ENCODE results near the gene KIF3B.
A peak's percentile ranks its signal among the peaks of the same experiment; 100 is the strongest.
"Not testable (repeated sequence)": the region's sequence is repeated elsewhere in the genome, so short reads cannot be mapped to it uniquely, and the experiment has no call there.

Gene KIF3B

GRCh38 chr20:32357869-32358631 is 80.6 kb downstream of the KIF3B start, which contains the start of gene ASXL1:
Gene ASXL1, plus strand, starts transcription at chr20:32358331. Its CDS starts 445 bp downstream, at chr20:32358776.
- DNase-seq: peak; percentile 92

DNA sequence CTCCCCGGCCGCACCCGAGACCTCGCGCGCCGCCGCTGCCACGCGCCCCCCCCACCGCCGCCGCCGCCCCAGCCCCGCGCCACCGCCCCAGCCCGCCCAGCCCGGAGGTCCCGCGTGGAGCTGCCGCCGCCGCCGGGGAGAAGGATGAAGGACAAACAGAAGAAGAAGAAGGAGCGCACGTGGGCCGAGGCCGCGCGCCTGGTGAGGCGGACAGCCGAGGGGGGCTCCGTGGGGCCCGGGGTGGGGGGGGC is 81.1 kb downstream of the KIF3B start:
- DNase-seq: no peak

DNA sequence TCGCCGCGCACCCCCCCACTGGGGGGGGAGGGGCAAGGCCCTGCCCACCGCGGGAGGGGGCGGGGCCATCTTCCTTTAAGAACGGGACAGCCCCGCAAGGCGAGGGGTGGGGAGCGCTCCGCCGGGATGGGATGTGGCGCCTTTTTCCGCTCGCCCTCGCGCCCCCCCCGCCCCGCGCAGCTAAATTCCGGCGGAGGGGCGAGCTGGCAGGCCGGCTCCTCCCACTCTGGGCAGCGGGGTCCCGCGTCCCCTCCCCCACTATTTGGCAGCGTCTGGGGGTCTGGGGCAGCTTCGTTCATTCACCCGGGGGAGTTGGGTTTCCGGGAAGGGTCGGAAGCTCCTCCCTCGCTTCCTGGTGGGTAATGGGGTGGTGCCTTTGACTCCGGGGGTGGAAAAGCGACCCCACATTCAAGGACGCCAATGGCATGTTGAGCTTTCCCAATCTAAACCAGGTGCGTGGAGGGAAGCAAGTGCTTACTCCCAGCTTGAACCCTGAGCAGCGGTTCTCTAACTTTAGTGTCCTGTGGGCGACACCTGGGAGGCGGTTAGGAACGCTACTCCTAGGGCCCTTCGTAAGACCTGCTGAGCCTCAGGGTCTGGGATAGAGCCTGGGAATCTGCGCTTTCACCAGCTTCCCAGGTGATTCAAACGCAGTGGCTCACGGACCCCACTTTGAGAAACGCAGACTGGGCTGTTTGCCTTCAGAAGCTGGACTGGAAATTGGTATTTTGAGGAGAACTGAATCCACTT is 81.6 kb downstream of the KIF3B start:
- peak; percentile 51 for DNase-seq

DNA sequence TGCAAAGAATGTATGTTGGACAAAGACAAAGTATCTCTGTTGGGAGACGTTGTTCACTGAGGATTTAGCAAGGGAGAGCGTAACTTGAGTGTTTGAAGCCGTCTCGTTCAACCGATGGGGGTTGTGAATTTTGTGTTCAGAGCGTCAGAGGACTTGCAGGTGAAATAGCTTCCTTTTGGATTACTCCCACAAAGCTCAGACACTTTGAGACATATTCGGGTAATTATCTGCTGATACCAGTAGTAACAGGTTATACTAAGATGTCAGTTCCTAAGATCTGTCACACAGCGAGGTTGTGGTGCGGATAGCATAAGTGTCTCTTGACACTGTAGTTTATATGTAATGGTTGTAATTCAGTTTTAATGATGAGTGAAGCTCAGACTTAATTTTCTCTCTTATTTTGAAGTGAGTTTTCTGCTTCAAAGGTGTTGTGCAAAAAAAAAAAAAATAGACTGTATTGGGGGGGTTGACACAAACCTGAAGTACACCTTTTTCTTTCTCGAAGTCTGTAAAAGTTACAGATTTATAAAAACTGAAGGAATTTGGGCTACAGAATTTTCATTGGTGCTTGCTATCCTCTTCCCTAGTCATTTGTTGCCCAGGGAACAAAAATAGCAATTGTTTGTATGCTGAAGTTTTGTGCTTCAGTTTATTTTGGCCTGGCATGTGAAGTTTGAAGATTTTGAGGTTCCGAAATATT is 82.3 kb downstream of the KIF3B start:
- DNase-seq: no peak

DNA sequence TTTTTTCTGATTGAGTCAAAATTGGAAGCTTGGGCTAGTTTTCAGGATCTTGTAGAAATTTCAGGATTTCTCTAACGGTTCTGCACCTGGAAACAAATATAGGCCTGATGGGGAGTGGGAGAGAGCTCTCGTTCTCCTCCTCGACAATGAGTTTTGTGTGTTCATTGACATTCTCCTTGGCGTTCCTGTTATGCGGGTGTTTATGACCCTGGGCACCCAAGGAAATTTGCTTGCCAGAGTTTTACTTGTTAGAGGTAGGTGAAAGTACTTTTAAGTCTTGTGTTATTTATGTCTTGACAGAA is 82.8 kb downstream of the KIF3B start:
- no peak for DNase-seq

DNA sequence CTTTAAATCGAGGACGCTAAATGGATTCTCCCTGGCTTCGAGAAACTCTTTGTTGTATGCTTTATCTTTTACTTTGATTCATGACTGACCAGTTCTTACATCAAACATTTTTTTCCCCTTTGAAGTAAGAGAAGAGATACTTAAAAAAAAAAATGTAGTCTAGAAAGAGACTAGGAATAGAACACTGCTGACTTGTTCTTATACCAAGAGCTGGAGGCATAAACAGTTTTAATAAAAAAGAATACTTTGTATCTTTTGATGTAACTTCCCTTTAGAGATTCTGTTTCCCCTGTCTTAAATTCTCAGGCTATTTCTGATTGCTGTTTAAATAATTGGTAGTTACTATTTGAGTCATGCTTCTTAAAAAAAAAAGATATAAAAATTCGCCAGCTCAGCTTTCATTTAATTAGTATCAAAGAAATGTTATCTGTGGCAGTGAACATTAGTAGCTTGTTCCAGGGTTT is 85.5 kb downstream of the KIF3B start:
- DNase-seq: no peak

DNA sequence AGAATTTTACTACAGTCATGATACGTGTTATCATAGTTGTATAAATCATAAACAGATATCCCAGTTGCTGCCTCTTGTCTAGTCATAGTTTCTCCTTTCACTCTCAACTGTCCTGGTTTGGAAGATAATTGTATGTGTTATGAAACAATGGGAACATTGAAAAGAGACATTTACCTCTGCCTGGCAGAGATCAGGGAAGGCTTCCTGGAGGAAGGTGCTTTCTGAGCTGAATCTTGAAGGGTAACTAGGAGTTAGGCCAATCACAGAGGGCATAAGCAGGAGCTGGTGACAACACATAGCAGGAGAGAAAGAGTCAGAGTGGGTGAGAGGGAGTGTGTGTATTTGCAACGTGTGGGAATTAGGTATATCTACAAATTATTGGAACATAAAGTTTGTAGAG is 86.0 kb downstream of the KIF3B start:
- no peak for DNase-seq

DNA sequence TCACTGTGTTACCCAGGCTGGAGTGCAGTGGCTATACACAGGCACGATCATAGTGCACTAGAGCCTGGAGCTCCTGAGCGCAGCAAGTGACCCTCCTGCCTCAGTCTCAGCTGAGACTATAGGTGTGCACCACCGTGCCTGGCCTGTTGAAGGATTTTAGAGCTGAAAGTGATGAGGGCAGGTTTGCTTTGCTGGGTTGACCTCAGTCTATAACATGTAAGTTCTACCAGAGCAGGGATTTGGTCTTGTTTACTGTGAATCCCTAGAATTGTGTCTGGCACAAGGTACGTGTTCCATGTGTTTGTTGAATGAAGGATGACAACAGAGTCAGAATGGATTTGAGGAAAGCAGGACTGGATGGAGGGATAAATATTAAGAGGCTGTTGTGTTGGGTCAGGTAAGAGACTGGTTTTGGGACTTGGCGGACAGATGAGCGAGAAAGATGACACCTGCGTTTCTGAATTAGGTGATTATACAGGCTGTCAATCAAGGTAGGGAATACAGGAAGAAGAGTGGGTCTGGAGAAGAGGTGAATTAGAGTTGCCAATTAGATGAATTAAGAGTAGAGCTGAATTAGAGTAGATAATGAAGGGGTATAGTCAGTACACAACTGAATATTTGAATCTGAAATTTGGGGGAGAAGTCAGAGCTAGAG is 87.2 kb downstream of the KIF3B start:
- DNase-seq: no peak

GRCh38 chr20:32365564-32365963 is 88.1 kb downstream of the KIF3B start:
- DNase-seq: no peak

DNA sequence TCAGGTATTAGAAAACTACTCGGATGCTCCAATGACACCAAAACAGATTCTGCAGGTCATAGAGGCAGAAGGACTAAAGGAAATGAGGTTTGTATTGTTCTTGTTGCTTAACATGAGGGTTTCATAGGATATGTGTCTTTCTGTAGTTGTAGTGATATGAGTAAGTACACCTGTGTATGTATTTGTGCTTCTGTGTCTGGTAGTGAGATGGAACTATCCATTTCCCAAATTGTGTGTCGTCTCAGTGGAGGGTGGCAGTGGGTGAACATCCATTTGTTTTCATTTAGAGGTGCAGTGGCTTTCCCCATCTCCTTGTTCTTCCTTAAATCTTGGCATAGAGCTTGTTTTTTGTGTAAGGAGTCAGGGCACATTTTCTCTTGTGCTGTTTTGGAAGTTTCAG is 88.9 kb downstream of the KIF3B start:
- DNase-seq: no peak

- no peak for DNase-seq
These were observed 90.9 kb downstream of the KIF3B start for GRCh38 chr20:32368323-32368722.

- peak; percentile 46 for DNase-seq
These were observed 91.5 kb downstream of the KIF3B start for GRCh38 chr20:32368925-32369324.

GRCh38 chr20:32370897-32371296 is 93.4 kb downstream of the KIF3B start:
- no peak for DNase-seq

DNA sequence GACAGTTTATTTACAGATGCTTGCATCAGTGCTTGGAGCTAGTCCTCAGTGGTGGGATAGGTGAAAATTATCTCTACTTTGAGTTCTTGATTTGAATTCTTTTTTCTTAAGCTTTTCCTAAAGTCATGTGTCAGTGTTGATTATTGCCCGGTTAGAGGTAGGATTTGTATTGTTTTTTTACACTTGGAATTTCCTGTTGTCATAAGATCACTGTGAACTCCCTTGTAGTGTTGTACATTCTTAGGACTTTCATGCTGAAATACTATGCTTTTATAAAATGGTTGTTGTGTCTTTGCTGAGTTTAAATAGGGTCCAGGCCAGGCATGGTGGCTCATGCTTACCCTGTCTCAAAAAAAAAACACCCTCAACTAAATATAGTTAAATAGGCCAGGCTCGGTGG is 101.0 kb downstream of the KIF3B start:
- no peak for DNase-seq

GRCh38 chr20:32380037-32380436 is 102.6 kb downstream of the KIF3B start:
- not testable (repeated sequence) for DNase-seq

- DNase-seq: no peak
These were observed 103.3 kb downstream of the KIF3B start for GRCh38 chr20:32380745-32381144.

DNA sequence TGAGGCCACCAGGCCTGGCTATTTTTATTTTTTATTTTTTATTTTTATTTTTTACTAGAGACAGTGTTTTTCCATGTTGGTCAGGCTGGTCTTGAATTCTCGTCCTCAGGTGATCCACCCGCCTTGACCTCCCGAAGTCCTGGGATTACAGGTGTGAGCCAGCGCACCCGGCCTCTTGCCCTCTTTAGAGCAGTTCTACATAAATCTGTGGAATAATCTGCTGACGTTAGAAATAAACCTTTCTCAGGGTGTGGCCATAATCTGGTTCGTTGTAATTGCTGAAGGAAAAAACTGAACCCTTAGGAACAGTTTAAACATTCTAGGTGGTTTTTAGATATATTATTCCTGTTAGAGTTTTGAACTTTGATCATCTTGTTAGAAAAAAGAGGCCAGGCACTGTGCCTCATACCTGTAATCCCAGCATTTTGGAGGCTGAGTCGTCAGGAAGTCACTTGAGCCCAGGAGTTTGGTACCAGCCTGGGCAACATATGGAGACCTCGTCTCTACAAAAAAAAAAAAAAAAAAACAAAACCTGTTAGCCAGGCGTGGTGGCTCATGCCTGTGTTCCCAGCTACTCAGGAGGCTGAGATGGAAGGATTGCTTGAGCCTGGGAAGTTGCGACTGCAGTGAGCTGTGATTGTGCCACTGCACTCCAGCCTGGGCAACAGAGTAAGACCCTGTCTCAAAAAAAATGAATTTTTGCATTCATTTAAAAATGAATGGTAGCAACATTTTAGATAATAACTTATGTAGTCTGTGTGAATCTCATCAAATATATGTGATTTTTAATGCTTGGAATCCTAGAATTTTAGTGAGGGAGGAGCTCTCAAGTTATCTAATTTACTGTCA is 104.9 kb downstream of the KIF3B start:
- no peak for DNase-seq

- not testable (repeated sequence) for DNase-seq
These were observed 106.0 kb downstream of the KIF3B start for GRCh38 chr20:32383441-32383840.
